Nephron (organoid): ENCODE measurements around the gene MKNK1.

Source experiments
- H3K27ac Mint-ChIP-seq, 3 experiments: 2 replicates each; pipeline ENCODE4 v1.8.0; 2020; ENCODE audit warnings: mixed read lengths in 3 of 3, mild to moderate bottlenecking in 2 of 3, moderate library complexity in 1 of 3
- H3K27me3 Mint-ChIP-seq: 2 replicates; pipeline ENCODE4 v1.8.0; 2021; ENCODE audit warnings: low read depth, mild to moderate bottlenecking, moderate library complexity, mixed read lengths
- H3K36me3 Mint-ChIP-seq: 2 replicates; pipeline ENCODE4 v1.8.0; 2020; ENCODE audit warnings: low read depth, mixed read lengths
- H3K4me1 Mint-ChIP-seq: 2 replicates; pipeline ENCODE4 v1.8.0; 2020; ENCODE audit warnings: mixed read lengths
- H3K4me3 Mint-ChIP-seq, 3 experiments: 2 replicates each; pipeline ENCODE4 v1.8.0; 2020; ENCODE audit warnings: mild to moderate bottlenecking in 3 of 3, mixed read lengths in 3 of 3, moderate library complexity in 2 of 3
- H3K9me3 Mint-ChIP-seq: 2 replicates; pipeline ENCODE4 v1.8.0; 2020; ENCODE audit warnings: mixed read lengths
- CTCF ChIP-seq, 3 experiments: fragments of 200-600 bp; sonication (generic); IDR thresholded peaks; one replicate each; pipeline ENCODE4 v1.5.0; 2021; ENCODE audit warnings: antibody characterized with exemption in 3 of 3; ENCODE audit not compliant: unreplicated experiment in 3 of 3

MKNK1 gene

GRCh38 chr1:46558141-46558963 lies 45.7 kb downstream of the MKNK1 start:
- no peak overlapping the region for H3K27ac Mint-ChIP-seq
- peaks cover 10% of the 10 kb centered on the region for H3K27me3 Mint-ChIP-seq
- H3K4me1 Mint-ChIP-seq, result no peaks in the 10 kb centered on the region
- no peaks in the 10 kb centered on the region for H3K9me3 Mint-ChIP-seq
- peaks cover 17% of the 10 kb centered on the region for H3K36me3 Mint-ChIP-seq
- no peak overlapping the region for H3K4me3 Mint-ChIP-seq
- TF ChIP-seq CTCF (IDR thresholded peaks at IDR 0.05; ENCODE audit: unreplicated experiment in 3 of 3), result no peak

- peaks cover 18% of the 10 kb centered on the region for H3K27me3 Mint-ChIP-seq
- H3K36me3 Mint-ChIP-seq, result peaks cover 9% of the 10 kb centered on the region
- no peaks in the 10 kb centered on the region for H3K4me1 Mint-ChIP-seq
- H3K9me3 Mint-ChIP-seq, result no peaks in the 10 kb centered on the region
- H3K4me3 Mint-ChIP-seq, result no peak overlapping the region
- H3K27ac Mint-ChIP-seq, result no peak overlapping the region
- no peak for TF ChIP-seq CTCF (IDR thresholded peaks at IDR 0.05; ENCODE audit: unreplicated experiment in 3 of 3)
Measured at GRCh38 chr1:46557403-46557802, 46.7 kb downstream of the MKNK1 start.

GRCh38 chr1:46556822-46557221 lies 47.2 kb downstream of the MKNK1 start:
- TF ChIP-seq CTCF (IDR thresholded peaks at IDR 0.05; ENCODE audit: unreplicated experiment in 3 of 3), result no peak
- Mint-ChIP-seq H3K27me3 (peaks cover 19% of the 10 kb centered on the region), H3K9me3 (no peaks in the 10 kb centered on the region), H3K27ac (no peak overlapping the region), H3K36me3 (peaks cover 7% of the 10 kb centered on the region), H3K4me3 (no peak overlapping the region), H3K4me1 (no peaks in the 10 kb centered on the region)

GRCh38 chr1:46555826-46556619 lies 48.0 kb downstream of the MKNK1 start:
- Mint-ChIP-seq H3K36me3 (peaks cover 4% of the 10 kb centered on the region), H3K4me3 (no peak overlapping the region), H3K9me3 (no peaks in the 10 kb centered on the region), H3K27me3 (peaks cover 26% of the 10 kb centered on the region), H3K27ac (no peak overlapping the region), H3K4me1 (peaks cover under 1% of the 10 kb centered on the region)
- TF ChIP-seq CTCF (IDR thresholded peaks at IDR 0.05; ENCODE audit: unreplicated experiment in 3 of 3), result no peak

GRCh38 chr1:46554597-46555381 lies 49.3 kb downstream of the MKNK1 start:
- Mint-ChIP-seq H3K27ac (no peak overlapping the region), H3K4me1 (peaks cover 6% of the 10 kb centered on the region), H3K4me3 (no peak overlapping the region), H3K36me3 (peaks cover 4% of the 10 kb centered on the region), H3K9me3 (no peaks in the 10 kb centered on the region), H3K27me3 (peaks cover 35% of the 10 kb centered on the region)
- TF ChIP-seq CTCF (IDR thresholded peaks at IDR 0.05; ENCODE audit: unreplicated experiment in 3 of 3), result no peak
